Measurements from ENCODE around the gene GSTA2. TPM values are rescaled to one million over a fixed set of nuclear protein-coding genes. Genes with fewer than 3 reads are reported as not detected.

Gene GSTA2
- polyA plus RNA-seq, 1 donor from 2014 or later = not detected

DNA sequence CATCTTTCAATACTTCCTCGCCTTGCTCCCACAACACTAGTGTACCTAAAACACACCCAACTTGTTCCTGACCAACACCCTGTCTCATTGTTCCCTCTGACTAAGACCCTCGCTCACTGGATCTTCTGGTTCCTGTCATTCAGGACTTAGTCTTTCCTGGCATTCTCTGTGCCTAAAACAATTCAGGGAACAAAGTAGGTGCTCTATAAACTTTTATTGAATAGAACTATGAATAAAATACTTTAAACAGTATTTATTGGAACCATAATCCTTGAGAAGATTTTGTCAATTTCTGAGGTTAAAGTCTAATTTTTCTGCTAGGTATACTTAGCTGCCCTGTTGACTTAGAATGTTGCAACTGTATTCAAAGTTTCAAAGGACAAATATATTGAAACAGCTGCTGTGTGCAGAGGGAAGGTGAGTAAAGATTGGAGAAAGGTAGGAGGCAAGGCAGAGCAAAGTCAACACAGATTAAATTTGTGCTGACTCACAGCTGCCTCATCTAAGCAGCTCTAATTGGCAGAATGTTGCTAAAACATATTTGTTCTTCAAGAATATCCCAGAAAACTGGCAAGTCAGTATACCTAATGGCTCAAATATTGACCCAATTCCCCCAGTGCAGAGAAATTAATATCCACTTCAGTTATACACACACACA lies 37.6 kb downstream of the GSTA2 start:
- no peaks in the 10 kb centered on the region for H3K79me2 ChIP-seq (replicated peaks; ENCODE audit: insufficient read depth, low read length)
- no peaks in the 10 kb centered on the region for H3K9me3 ChIP-seq (ENCODE audit: low read length)
- H3K9ac ChIP-seq (ENCODE audit: low read length) = no peak overlapping the region
- no peak overlapping the region for H2AFZ ChIP-seq (ENCODE audit: low read depth, low read length)
- H3K4me2 ChIP-seq (ENCODE audit: low read length) = no peak overlapping the region
- H3K4me3 ChIP-seq (ENCODE audit: low read length) = no peak overlapping the region
- H3K27ac ChIP-seq (ENCODE audit: low read length) = no peak overlapping the region
- no peaks in the 10 kb centered on the region for H3K9me2 ChIP-seq (ENCODE audit: insufficient read depth, low read length)
- H3K27me3 ChIP-seq (ENCODE audit: insufficient read depth, low read depth, low read length) = no peaks in the 10 kb centered on the region
- TF ChIP-seq SMC3 (conservative IDR thresholded peaks at IDR 0.05; ENCODE audit: poor library complexity) = no peak
- TF ChIP-seq, protein P1, sequence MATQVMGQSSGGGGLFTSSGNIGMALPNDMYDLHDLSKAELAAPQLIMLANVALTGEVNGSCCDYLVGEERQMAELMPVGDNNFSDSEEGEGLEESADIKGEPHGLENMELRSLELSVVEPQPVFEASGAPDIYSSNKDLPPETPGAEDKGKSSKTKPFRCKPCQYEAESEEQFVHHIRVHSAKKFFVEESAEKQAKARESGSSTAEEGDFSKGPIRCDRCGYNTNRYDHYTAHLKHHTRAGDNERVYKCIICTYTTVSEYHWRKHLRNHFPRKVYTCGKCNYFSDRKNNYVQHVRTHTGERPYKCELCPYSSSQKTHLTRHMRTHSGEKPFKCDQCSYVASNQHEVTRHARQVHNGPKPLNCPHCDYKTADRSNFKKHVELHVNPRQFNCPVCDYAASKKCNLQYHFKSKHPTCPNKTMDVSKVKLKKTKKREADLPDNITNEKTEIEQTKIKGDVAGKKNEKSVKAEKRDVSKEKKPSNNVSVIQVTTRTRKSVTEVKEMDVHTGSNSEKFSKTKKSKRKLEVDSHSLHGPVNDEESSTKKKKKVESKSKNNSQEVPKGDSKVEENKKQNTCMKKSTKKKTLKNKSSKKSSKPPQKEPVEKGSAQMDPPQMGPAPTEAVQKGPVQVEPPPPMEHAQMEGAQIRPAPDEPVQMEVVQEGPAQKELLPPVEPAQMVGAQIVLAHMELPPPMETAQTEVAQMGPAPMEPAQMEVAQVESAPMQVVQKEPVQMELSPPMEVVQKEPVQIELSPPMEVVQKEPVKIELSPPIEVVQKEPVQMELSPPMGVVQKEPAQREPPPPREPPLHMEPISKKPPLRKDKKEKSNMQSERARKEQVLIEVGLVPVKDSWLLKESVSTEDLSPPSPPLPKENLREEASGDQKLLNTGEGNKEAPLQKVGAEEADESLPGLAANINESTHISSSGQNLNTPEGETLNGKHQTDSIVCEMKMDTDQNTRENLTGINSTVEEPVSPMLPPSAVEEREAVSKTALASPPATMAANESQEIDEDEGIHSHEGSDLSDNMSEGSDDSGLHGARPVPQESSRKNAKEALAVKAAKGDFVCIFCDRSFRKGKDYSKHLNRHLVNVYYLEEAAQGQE (IDR thresholded peaks at IDR 0.05; ENCODE audit: borderline replicate concordance) = no peak
- TF ChIP-seq, protein P2, sequence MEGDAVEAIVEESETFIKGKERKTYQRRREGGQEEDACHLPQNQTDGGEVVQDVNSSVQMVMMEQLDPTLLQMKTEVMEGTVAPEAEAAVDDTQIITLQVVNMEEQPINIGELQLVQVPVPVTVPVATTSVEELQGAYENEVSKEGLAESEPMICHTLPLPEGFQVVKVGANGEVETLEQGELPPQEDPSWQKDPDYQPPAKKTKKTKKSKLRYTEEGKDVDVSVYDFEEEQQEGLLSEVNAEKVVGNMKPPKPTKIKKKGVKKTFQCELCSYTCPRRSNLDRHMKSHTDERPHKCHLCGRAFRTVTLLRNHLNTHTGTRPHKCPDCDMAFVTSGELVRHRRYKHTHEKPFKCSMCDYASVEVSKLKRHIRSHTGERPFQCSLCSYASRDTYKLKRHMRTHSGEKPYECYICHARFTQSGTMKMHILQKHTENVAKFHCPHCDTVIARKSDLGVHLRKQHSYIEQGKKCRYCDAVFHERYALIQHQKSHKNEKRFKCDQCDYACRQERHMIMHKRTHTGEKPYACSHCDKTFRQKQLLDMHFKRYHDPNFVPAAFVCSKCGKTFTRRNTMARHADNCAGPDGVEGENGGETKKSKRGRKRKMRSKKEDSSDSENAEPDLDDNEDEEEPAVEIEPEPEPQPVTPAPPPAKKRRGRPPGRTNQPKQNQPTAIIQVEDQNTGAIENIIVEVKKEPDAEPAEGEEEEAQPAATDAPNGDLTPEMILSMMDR (IDR thresholded peaks at IDR 0.05; ENCODE audit: poor library complexity, severe bottlenecking) = no peak
- no peak for TF ChIP-seq EZH2 (IDR thresholded peaks at IDR 0.05; ENCODE audit: borderline replicate concordance, insufficient read depth, low read length, poor library complexity, severe bottlenecking)
- TF ChIP-seq TAF1 (IDR thresholded peaks at IDR 0.05; ENCODE audit: low read depth) = no peak
- no peak for TF ChIP-seq RAD21 (conservative IDR thresholded peaks at IDR 0.05)
- no peak for TF ChIP-seq EP300 (conservative IDR thresholded peaks at IDR 0.05; ENCODE audit: poor library complexity, severe bottlenecking)
- no peak for TF ChIP-seq MXI1 (conservative IDR thresholded peaks at IDR 0.05; ENCODE audit: poor library complexity, severe bottlenecking)
- no peak for TF ChIP-seq POLR2AphosphoS5 (IDR thresholded peaks at IDR 0.05)
- no peaks in the 10 kb centered on the region for H4K20me1 ChIP-seq (ENCODE audit: insufficient read depth)
- H3K36me3 ChIP-seq (ENCODE audit: insufficient read depth, low read length) = no peaks in the 10 kb centered on the region
- no peaks in the 10 kb centered on the region for H3F3A ChIP-seq (ENCODE audit: insufficient read depth, low read length, poor library complexity, severe bottlenecking)

DNA sequence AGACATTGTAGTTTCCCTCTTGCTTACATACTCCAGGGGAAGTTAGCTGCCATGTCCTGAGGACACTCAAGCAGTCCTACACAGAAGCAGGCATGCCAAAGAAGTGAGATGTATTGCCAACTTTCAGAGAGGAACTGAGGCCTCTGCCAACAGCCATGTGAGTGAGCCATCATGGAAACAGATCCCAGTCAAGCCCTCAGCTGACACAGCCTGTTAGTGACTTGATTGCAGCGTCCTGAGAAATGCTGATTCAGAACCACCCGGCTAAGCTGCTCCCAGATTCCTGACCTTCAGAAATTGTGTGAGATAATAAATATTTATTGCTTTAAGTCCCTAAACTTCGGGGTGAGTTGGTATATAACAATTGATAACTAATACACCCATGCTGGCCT lies 38.1 kb downstream of the GSTA2 start:
- Histone ChIP-seq H3K36me3 (ENCODE audit: insufficient read depth, low read length) (no peaks in the 10 kb centered on the region), H3K79me2 (replicated peaks; ENCODE audit: insufficient read depth, low read length) (no peaks in the 10 kb centered on the region), H3K9ac (ENCODE audit: low read length) (no peak overlapping the region), H4K20me1 (ENCODE audit: insufficient read depth) (no peaks in the 10 kb centered on the region), H3K9me2 (ENCODE audit: insufficient read depth, low read length) (no peaks in the 10 kb centered on the region), H3K9me3 (ENCODE audit: low read length) (no peaks in the 10 kb centered on the region), H3F3A (ENCODE audit: insufficient read depth, low read length, poor library complexity, severe bottlenecking) (no peaks in the 10 kb centered on the region), H3K4me3 (ENCODE audit: low read length) (no peak overlapping the region), H2AFZ (ENCODE audit: low read depth, low read length) (no peak overlapping the region), H3K27me3 (ENCODE audit: insufficient read depth, low read depth, low read length) (no peaks in the 10 kb centered on the region), H3K27ac (ENCODE audit: low read length) (no peak overlapping the region), H3K4me2 (ENCODE audit: low read length) (no peak overlapping the region)
- TF ChIP-seq MXI1 (conservative IDR thresholded peaks at IDR 0.05; ENCODE audit: poor library complexity, severe bottlenecking) (no peak), EZH2 (IDR thresholded peaks at IDR 0.05; ENCODE audit: borderline replicate concordance, insufficient read depth, low read length, poor library complexity, severe bottlenecking) (no peak), RAD21 (conservative IDR thresholded peaks at IDR 0.05) (no peak), SMC3 (conservative IDR thresholded peaks at IDR 0.05; ENCODE audit: poor library complexity) (no peak), POLR2AphosphoS5 (IDR thresholded peaks at IDR 0.05) (no peak), EP300 (conservative IDR thresholded peaks at IDR 0.05; ENCODE audit: poor library complexity, severe bottlenecking) (no peak), TAF1 (IDR thresholded peaks at IDR 0.05; ENCODE audit: low read depth) (no peak)
- TF ChIP-seq, protein P2 (IDR thresholded peaks at IDR 0.05; ENCODE audit: poor library complexity, severe bottlenecking) = no peak
- TF ChIP-seq, protein P1 (IDR thresholded peaks at IDR 0.05; ENCODE audit: borderline replicate concordance) = no peak

All from neural cell (in vitro differentiated cells).